B cell (primary cell): ENCODE measurements around the gene DLG2. TPM values are rescaled to one million over a fixed set of nuclear protein-coding genes. Genes with fewer than 3 reads are reported as not detected.

ENCODE experiments used
- ATAC-seq: fragments of 200-7000 bp; cut with Tn5 transposase; one replicate; pipeline ENCODE4 v1.10.0; 2021; ENCODE audit warnings: low read depth, mild to moderate bottlenecking, moderate number of reproducible peaks, moderate library complexity
- CTCF ChIA-PET: fragments of 350-600 bp; sonication (Branson Sonifier 250); formaldehyde crosslinking; loops from one replicate; lab custom pipeline; 2021; ENCODE audit warnings: antibody characterized with exemption, inconsistent platforms; lab: Charles Lee
- POLR2A ChIA-PET: fragments of 350-600 bp; sonication (Branson Sonifier 250); formaldehyde crosslinking; loops from one replicate; lab custom pipeline; 2021; ENCODE audit warnings: antibody characterized with exemption; lab: Charles Lee
- DNase-seq: peaks from one replicate; pipeline ENCODE4 v3.0.0; 2013
- H2AFZ ChIP-seq: 2 replicates; pipeline ENCODE4 v1.6.1; 2012; ENCODE audit warnings: mild to moderate bottlenecking, low read depth, low read length; ENCODE audit not compliant: insufficient read depth, poor library complexity, severe bottlenecking
- H3K27ac ChIP-seq, 2 donors: 1 replicate in 1 of 2; 2 replicates in 1 of 2; pipeline ENCODE4 v1.5.1; 2012 to 2013; ENCODE audit warnings: low read length in 2 of 2, mild to moderate bottlenecking in 2 of 2, moderate library complexity in 1 of 2
- H3K27me3 ChIP-seq, 4 experiments: fragments of 200-600 bp in 1 of 4; sonication (generic) in 1 of 4; replicated peaks in 1 of 4; 1 replicate in 2 of 4; 2 replicates in 2 of 4; pipeline versions ENCODE4 v1.6.1 to v1.7.0; 2013 to 2016; ENCODE audit warnings: low read length in 3 of 4, mild to moderate bottlenecking in 2 of 4, mixed read lengths in 1 of 4, moderate library complexity in 1 of 4; ENCODE audit not compliant: insufficient read depth in 4 of 4, control insufficient read depth in 3 of 4; ENCODE audit errors: control extremely low read depth in 1 of 4
- H3K36me3 ChIP-seq, 2 experiments: replicated peaks in 1 of 2; 1 replicate in 1 of 2; 2 replicates in 1 of 2; pipeline versions ENCODE4 v1.6.1 to v1.7.1; 2013; ENCODE audit warnings: low read length in 1 of 2; ENCODE audit not compliant: insufficient read depth in 2 of 2, control insufficient read depth in 1 of 2; ENCODE audit errors: control extremely low read depth in 1 of 2, extremely low read depth in 1 of 2
- H3K4me1 ChIP-seq, 2 donors: fragments of 200-600 bp in 1 of 2; sonication (generic) in 1 of 2; 1 replicate in 1 of 2; 2 replicates in 1 of 2; pipeline versions ENCODE4 v1.5.1 to v1.6.1; 2013 to 2017; ENCODE audit warnings: low read length in 2 of 2; ENCODE audit not compliant: control insufficient read depth in 2 of 2, insufficient read depth in 2 of 2
- H3K4me2 ChIP-seq: replicated peaks from 2 replicates; pipeline ENCODE3; 2012; ENCODE audit warnings: mild to moderate bottlenecking, low read depth, low read length; ENCODE audit not compliant: poor library complexity, severe bottlenecking
- H3K4me3 ChIP-seq, 5 experiments: fragments of 200-600 bp in 1 of 5; sonication (generic) in 1 of 5; 1 replicate in 3 of 5; 2 replicates in 2 of 5; pipeline versions ENCODE4 v1.5.1 to v1.7.0; 2011 to 2016; ENCODE audit warnings: low read length in 4 of 5, mild to moderate bottlenecking in 4 of 5, low read depth in 2 of 5, control low read depth in 1 of 5, moderate library complexity in 1 of 5; ENCODE audit not compliant: insufficient read depth in 1 of 5; ENCODE audit errors: control extremely low read depth in 1 of 5, extremely low read depth in 1 of 5
- H3K79me2 ChIP-seq: fragments of 200-600 bp; sonication (generic); one replicate; pipeline ENCODE4 v1.6.0; 2016; ENCODE audit warnings: low read length; ENCODE audit not compliant: control insufficient read depth, insufficient read depth
- H3K9ac ChIP-seq: fragments of 200-600 bp; sonication (generic); 2 replicates; pipeline ENCODE4 v1.6.1; 2017; ENCODE audit warnings: mild to moderate bottlenecking, low read length, moderate library complexity
- H3K9me3 ChIP-seq, 3 donors: one replicate each; pipeline versions ENCODE4 v1.6.1 to v1.7.1; 2013; ENCODE audit warnings: low read length in 2 of 3; ENCODE audit not compliant: control insufficient read depth in 2 of 3, insufficient read depth in 1 of 3; ENCODE audit errors: control extremely low read depth in 1 of 3
- H4K20me1 ChIP-seq: 2 replicates; pipeline ENCODE4 v1.6.0; 2012; ENCODE audit warnings: mild to moderate bottlenecking, low read length; ENCODE audit not compliant: insufficient read depth, control insufficient read depth, poor library complexity, severe bottlenecking
- H3K27ac Mint-ChIP-seq: one replicate; pipeline ENCODE4 v1.8.0; 2021; ENCODE audit warnings: mixed read lengths
- H3K27me3 Mint-ChIP-seq: one replicate; pipeline ENCODE4 v1.8.0; 2021; ENCODE audit warnings: mixed read lengths
- H3K4me1 Mint-ChIP-seq: one replicate; pipeline ENCODE4 v1.8.0; 2021; ENCODE audit warnings: mixed read lengths
- H3K4me3 Mint-ChIP-seq: one replicate; pipeline ENCODE4 v1.8.0; 2021; ENCODE audit warnings: mixed read lengths
- H3K9me3 Mint-ChIP-seq: one replicate; pipeline ENCODE4 v1.8.0; 2022; ENCODE audit warnings: mixed read lengths; ENCODE audit not compliant: insufficient read depth
- EZH2 ChIP-seq: IDR thresholded peaks from 2 replicates; pipeline ENCODE4 v1.6.1; 2012; ENCODE audit warnings: borderline replicate concordance, low read depth, mild to moderate bottlenecking, moderate library complexity, low read length; ENCODE audit not compliant: insufficient read depth, poor library complexity, severe bottlenecking
- WGBS: methylation state at CpG from one replicate; pipeline ENCODE4 v1.1.5; 2013; ENCODE audit warnings: missing lambda C conversion rate; ENCODE audit not compliant: insufficient coverage; 5-methylcytosine and 5-hydroxymethylcytosine counted together
- intact Hi-C: fragments of 100-400 bp; cut with micrococcal nuclease; formaldehyde crosslinking; loops from one replicate; pipeline ENCODE4 v1.10.0; 2022
- polyA plus RNA-seq: library from polyadenylated mRNA; depleted of rRNA; stranded (reverse); fragments of >200 nt; gene quantifications from 2 replicates; pipeline ENCODE4 v1.2.3, GENCODE V29; 2012
- total RNA-seq, 2 donors: library from RNA; stranded (reverse); fragments of 120-200 nt in 1 of 2; gene quantifications; 1 replicate in 1 of 2; 2 replicates in 1 of 2; pipeline versions ENCODE4 v1.2.3 to v1.2.4, GENCODE V29; 2013 to 2022
- TF ChIP-seq, protein P1 (sequence below): fragments of 200-600 bp; IDR thresholded peaks from one replicate; pipeline ENCODE4 v1.8.0; 2022; ENCODE audit warnings: antibody characterized with exemption, mild to moderate bottlenecking

The DLG2 gene
- total and polyA plus RNA-seq, 2 donors (not counting 1 experiment from before 2014, with no cell fraction given): 0.54 to 5.4 TPM

DNA sequence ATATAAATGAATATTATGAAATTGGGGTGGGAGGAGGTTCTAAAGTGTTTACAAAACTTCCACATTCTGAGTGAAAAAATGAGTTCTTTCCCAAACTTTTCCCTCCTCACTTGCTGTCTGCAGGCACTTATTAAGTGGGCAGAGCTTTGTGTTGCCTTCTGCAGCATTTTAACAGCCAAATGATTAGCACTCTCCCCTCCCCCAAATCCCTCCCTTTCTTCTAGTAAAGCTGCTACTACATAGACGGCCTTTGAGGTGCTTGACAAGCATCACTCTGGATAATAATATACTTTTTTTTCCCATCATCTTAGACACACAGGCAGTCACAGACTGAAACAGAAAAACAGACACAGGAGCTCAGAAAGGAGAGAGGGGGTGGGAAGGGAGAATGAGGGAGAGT is 493.5 kb downstream of the DLG2 start:
- no peak for DNase-seq
- Histone ChIP-seq H3K4me2 (no peak overlapping the region), H3K9me3 (no peaks in the 10 kb centered on the region), H3K27me3 (no peaks in the 10 kb centered on the region), H2AFZ (no peak overlapping the region), H3K4me3 (no peak overlapping the region), H3K36me3 (no peaks in the 10 kb centered on the region), H4K20me1 (no peaks in the 10 kb centered on the region), H3K27ac (no peak overlapping the region), H3K79me2 (no peaks in the 10 kb centered on the region), H3K4me1 (no peaks in the 10 kb centered on the region), H3K9ac (no peak overlapping the region)
- ChIA-PET POLR2A (no interaction called here), CTCF (no interaction called here)
- intact Hi-C loops: no loop called here
- no peaks in the 10 kb centered on the region for H3K9me3 Mint-ChIP-seq
- TF ChIP-seq, protein P1, sequence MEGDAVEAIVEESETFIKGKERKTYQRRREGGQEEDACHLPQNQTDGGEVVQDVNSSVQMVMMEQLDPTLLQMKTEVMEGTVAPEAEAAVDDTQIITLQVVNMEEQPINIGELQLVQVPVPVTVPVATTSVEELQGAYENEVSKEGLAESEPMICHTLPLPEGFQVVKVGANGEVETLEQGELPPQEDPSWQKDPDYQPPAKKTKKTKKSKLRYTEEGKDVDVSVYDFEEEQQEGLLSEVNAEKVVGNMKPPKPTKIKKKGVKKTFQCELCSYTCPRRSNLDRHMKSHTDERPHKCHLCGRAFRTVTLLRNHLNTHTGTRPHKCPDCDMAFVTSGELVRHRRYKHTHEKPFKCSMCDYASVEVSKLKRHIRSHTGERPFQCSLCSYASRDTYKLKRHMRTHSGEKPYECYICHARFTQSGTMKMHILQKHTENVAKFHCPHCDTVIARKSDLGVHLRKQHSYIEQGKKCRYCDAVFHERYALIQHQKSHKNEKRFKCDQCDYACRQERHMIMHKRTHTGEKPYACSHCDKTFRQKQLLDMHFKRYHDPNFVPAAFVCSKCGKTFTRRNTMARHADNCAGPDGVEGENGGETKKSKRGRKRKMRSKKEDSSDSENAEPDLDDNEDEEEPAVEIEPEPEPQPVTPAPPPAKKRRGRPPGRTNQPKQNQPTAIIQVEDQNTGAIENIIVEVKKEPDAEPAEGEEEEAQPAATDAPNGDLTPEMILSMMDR: no peak
- TF ChIP-seq EZH2: no peak
- H3K4me1 Mint-ChIP-seq: no peaks in the 10 kb centered on the region
- no peaks in the 10 kb centered on the region for H3K27me3 Mint-ChIP-seq
- ATAC-seq: no peak
- WGBS: no CpG with 5 or more reads among the region's 1 CpG
- no peak overlapping the region for H3K27ac Mint-ChIP-seq
- H3K4me3 Mint-ChIP-seq: no peak overlapping the region

DNA sequence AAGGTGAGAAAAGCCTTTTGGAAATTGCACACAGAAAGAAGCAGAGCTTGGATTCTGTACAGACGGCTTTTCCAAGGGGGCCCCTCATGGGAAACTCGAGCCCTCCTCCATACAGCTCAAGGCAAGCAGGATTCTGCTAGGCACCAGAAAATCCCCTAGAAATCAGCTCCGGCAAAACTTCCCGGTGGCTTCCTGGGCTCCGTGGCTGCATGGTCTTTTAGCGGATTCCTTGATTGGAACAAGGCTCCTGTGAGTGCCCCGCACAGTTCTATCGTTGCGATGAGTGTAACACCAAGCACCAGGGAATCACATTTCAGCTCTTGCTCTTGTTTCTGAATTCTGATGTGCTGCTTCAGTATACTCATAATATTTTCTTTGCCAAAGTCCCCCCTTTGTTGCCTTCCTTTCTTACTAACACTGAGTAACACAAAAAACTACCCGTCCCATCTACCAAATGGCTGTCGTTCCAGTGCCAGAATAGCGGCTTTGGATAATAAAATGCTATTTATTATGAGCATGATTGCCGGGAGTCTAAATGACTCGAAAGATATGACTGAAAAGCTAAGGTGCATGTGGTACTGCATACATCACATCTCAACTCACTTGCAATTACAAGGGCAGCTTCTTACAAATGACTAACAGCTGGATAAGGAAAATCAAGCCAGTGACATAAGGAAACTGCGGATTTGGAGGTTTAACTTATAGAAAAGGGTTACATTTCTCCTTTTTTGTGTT is 494.1 kb downstream of the DLG2 start:
- no peak overlapping the region for H3K27ac ChIP-seq
- H3K9me3 ChIP-seq: no peaks in the 10 kb centered on the region
- ATAC-seq (no peak), DNase-seq (no peak)
- WGBS: 74% methylated on average over 9 of the region's 15 CpGs
- no peaks in the 10 kb centered on the region for H3K27me3 ChIP-seq
- no peak overlapping the region for H3K9ac ChIP-seq
- H2AFZ ChIP-seq: no peak overlapping the region
- no peaks in the 10 kb centered on the region for H3K27me3 Mint-ChIP-seq
- no peaks in the 10 kb centered on the region for H4K20me1 ChIP-seq
- no peaks in the 10 kb centered on the region for H3K4me1 ChIP-seq
- ChIA-PET POLR2A (no interaction called here), CTCF (no interaction called here)
- H3K9me3 Mint-ChIP-seq: no peaks in the 10 kb centered on the region
- H3K4me1 Mint-ChIP-seq: no peaks in the 10 kb centered on the region
- no peaks in the 10 kb centered on the region for H3K36me3 ChIP-seq
- no peak overlapping the region for H3K4me2 ChIP-seq
- H3K79me2 ChIP-seq: no peaks in the 10 kb centered on the region
- no peak overlapping the region for H3K27ac Mint-ChIP-seq
- TF ChIP-seq, protein P1: no peak
- TF ChIP-seq EZH2: no peak
- no peak overlapping the region for H3K4me3 Mint-ChIP-seq
- intact Hi-C loops: no loop called here
- no peak overlapping the region for H3K4me3 ChIP-seq
